OCI-LY1 (cell line): ENCODE results near the gene C5orf52.

Experiments used
- CTCF ChIP-seq: fragments of 200-600 bp; sonication (generic), shearing (Covaris generic); IDR thresholded peaks from 2 replicates; pipeline ENCODE4 v1.5.1; 2017; ENCODE audit warnings: mild to moderate bottlenecking, antibody characterized with exemption, low read length, moderate library complexity, mixed read lengths
- EZH2 ChIP-seq: fragments of 200-600 bp; sonication (generic), shearing (Covaris generic); IDR thresholded peaks from 2 replicates; pipeline ENCODE4 v1.8.0; 2017; ENCODE audit warnings: borderline replicate concordance, mixed run types, mild to moderate bottlenecking, antibody characterized with exemption, low read length, moderate library complexity, mixed read lengths

DNA sequence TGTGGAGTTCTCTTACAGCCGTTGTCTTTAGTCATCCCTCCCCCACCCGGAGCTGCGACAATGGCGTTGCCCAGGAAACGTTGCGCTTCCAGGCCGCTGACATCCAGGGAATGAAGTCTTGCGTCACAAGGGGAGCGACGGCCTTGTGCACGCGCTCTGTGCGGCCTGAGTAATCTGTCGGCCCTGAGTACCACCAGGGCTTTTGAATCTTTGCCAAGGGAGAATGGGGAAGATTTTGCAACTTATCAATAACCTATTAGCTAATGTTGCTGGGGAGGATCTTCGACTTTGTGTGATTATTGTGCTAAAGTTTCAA lies 19.0 kb upstream of the C5orf52 start, which contains the start of gene SOX30:
- no peak for TF ChIP-seq EZH2
- no peak for TF ChIP-seq CTCF
